AG09319 (cell line): ENCODE results near the gene IL1R1.

Source experiments
- DNase-seq: peaks from one replicate; pipeline ENCODE4 v3.0.0-alpha.2; 2010; ENCODE audit warnings: low read depth; ENCODE audit errors: extremely low read depth
- CTCF ChIP-seq: IDR thresholded peaks from 2 replicates; pipeline ENCODE4 v1.5.1; 2011; ENCODE audit warnings: low read depth, mild to moderate bottlenecking, inconsistent platforms, low read length, moderate library complexity

The IL1R1 gene

GRCh38 chr2:102114290-102114721 is 28.2 kb upstream of the IL1R1 start:
- DNase-seq: no peak
- no peak for TF ChIP-seq CTCF

GRCh38 chr2:102114851-102115497 is 27.6 kb upstream of the IL1R1 start:
- no peak for DNase-seq

GRCh38 chr2:102116630-102117471 is 25.7 kb upstream of the IL1R1 start:
- TF ChIP-seq CTCF: no peak

More at GRCh38 chr2:102114851-102115497, 27.6 kb upstream of the IL1R1 start:
- no peak for TF ChIP-seq CTCF

GRCh38 chr2:102117472-102117858 is 25.1 kb upstream of the IL1R1 start:
- DNase-seq: no peak
- no peak for TF ChIP-seq CTCF

More at GRCh38 chr2:102116630-102117471, 25.7 kb upstream of the IL1R1 start:
- DNase-seq: peak; percentile 69

- no peak for DNase-seq
- TF ChIP-seq CTCF: no peak
These were observed 23.3 kb upstream of the IL1R1 start for GRCh38 chr2:102119255-102119654.

GRCh38 chr2:102120261-102120660 is 22.3 kb upstream of the IL1R1 start:
- no peak for TF ChIP-seq CTCF
- DNase-seq: no peak

- no peak for DNase-seq
- no peak for TF ChIP-seq CTCF
These were observed 21.8 kb upstream of the IL1R1 start for GRCh38 chr2:102120701-102121159.
